ENCODE measurements around the gene JPT2.
A peak's percentile ranks its signal among the peaks of the same experiment; 100 is the strongest.

The JPT2 gene

GRCh38 chr16:1707193-1707790 is 29.2 kb downstream of the JPT2 start:
- Histone ChIP-seq H3K4me2 (peak overlapping the region; percentile 97), H3K36me3 (ENCODE audit: insufficient read depth) (no peaks in the 10 kb centered on the region), H3K4me3 (IDR thresholded peaks at IDR 0.05; ENCODE audit: insufficient read depth, low read depth, low read length) (no peak overlapping the region), H3K9ac (peak overlapping the region; percentile 63; the same call in 1 of the 2 replicates), H3K27ac (no peak overlapping the region), H3K79me2 (ENCODE audit: insufficient read depth, low read depth) (peaks cover 41% of the 10 kb centered on the region), H4K20me1 (ENCODE audit: insufficient read depth) (no peaks in the 10 kb centered on the region), H3K27me3 (ENCODE audit: insufficient read depth, low read depth) (no peaks in the 10 kb centered on the region), H2AFZ (ENCODE audit: low read depth) (no peak overlapping the region), H3K4me1 (ENCODE audit: low read depth, poor library complexity, severe bottlenecking) (peaks cover 14% of the 10 kb centered on the region)
- no peak for TF ChIP-seq CTCF (conservative IDR thresholded peaks at IDR 0.05; ENCODE audit: low read depth, low read length)

GRCh38 chr16:1708083-1708767 is 30.1 kb downstream of the JPT2 start:
- Histone ChIP-seq H2AFZ (ENCODE audit: low read depth) (no peak overlapping the region), H3K4me1 (ENCODE audit: low read depth, poor library complexity, severe bottlenecking) (peaks cover 14% of the 10 kb centered on the region), H3K9ac (no peak overlapping the region), H3K27me3 (ENCODE audit: insufficient read depth, low read depth) (no peaks in the 10 kb centered on the region), H3K27ac (no peak overlapping the region), H3K36me3 (ENCODE audit: insufficient read depth) (no peaks in the 10 kb centered on the region), H3K4me3 (IDR thresholded peaks at IDR 0.05; ENCODE audit: insufficient read depth, low read depth, low read length) (no peak overlapping the region), H3K4me2 (peak overlapping the region; percentile 97; the same call in 1 of the 2 replicates), H3K79me2 (ENCODE audit: insufficient read depth, low read depth) (peaks cover 46% of the 10 kb centered on the region), H4K20me1 (ENCODE audit: insufficient read depth) (no peaks in the 10 kb centered on the region)
- TF ChIP-seq CTCF (conservative IDR thresholded peaks at IDR 0.05; ENCODE audit: low read depth, low read length): no peak

- no peaks in the 10 kb centered on the region for H3K27me3 ChIP-seq (ENCODE audit: insufficient read depth, low read depth)
- H3K9ac ChIP-seq: no peak overlapping the region
- H3K36me3 ChIP-seq (ENCODE audit: insufficient read depth): no peaks in the 10 kb centered on the region
- H3K4me2 ChIP-seq: peak overlapping the region; percentile 97; the same call in 1 of the 2 replicates
- peaks cover 14% of the 10 kb centered on the region for H3K4me1 ChIP-seq (ENCODE audit: low read depth, poor library complexity, severe bottlenecking)
- no peak overlapping the region for H3K4me3 ChIP-seq (IDR thresholded peaks at IDR 0.05; ENCODE audit: insufficient read depth, low read depth, low read length)
- peaks cover 51% of the 10 kb centered on the region for H3K79me2 ChIP-seq (ENCODE audit: insufficient read depth, low read depth)
- H2AFZ ChIP-seq (ENCODE audit: low read depth): no peak overlapping the region
- no peak for TF ChIP-seq CTCF (conservative IDR thresholded peaks at IDR 0.05; ENCODE audit: low read depth, low read length)
- no peaks in the 10 kb centered on the region for H4K20me1 ChIP-seq (ENCODE audit: insufficient read depth)
- no peak overlapping the region for H3K27ac ChIP-seq
Measured at GRCh38 chr16:1708768-1709180, 30.7 kb downstream of the JPT2 start.

GRCh38 chr16:1709356-1709755 is 31.3 kb downstream of the JPT2 start:
- Histone ChIP-seq H2AFZ (ENCODE audit: low read depth) (no peak overlapping the region), H3K36me3 (ENCODE audit: insufficient read depth) (no peaks in the 10 kb centered on the region), H3K9ac (no peak overlapping the region)

More at GRCh38 chr16:1709356-1709755, 31.3 kb downstream of the JPT2 start:
- no peak overlapping the region for H3K4me2 ChIP-seq
- H3K79me2 ChIP-seq (ENCODE audit: insufficient read depth, low read depth): peaks cover 57% of the 10 kb centered on the region
- H3K4me3 ChIP-seq (IDR thresholded peaks at IDR 0.05; ENCODE audit: insufficient read depth, low read depth, low read length): no peak overlapping the region
- no peaks in the 10 kb centered on the region for H3K27me3 ChIP-seq (ENCODE audit: insufficient read depth, low read depth)
- H3K27ac ChIP-seq: no peak overlapping the region
- H4K20me1 ChIP-seq (ENCODE audit: insufficient read depth): no peaks in the 10 kb centered on the region
- no peak for TF ChIP-seq CTCF (conservative IDR thresholded peaks at IDR 0.05; ENCODE audit: low read depth, low read length)
- H3K4me1 ChIP-seq (ENCODE audit: low read depth, poor library complexity, severe bottlenecking): peaks cover 14% of the 10 kb centered on the region
